Measurements from ENCODE around the gene GLIPR1.

- TF ChIP-seq CTCF (IDR thresholded peaks at IDR 0.05) (no peak), POLR2A (IDR thresholded peaks at IDR 0.05) (no peak)
These were observed 65.1 kb downstream of the GLIPR1 start for GRCh38 chr12:75545636-75546035.

Data from heart left ventricle (tissue), 13 donors.